Spleen (tissue), 11 donors: Measurements from ENCODE around the gene SLC16A2. TPM values are rescaled to one million over a fixed set of nuclear protein-coding genes. Genes with fewer than 3 reads are reported as not detected.

ENCODE experiments used
- DNase-seq: peaks from one replicate; pipeline ENCODE4 v3.0.0-alpha.2; 2020
- H3K27ac ChIP-seq, 8 donors: fragments of 200-600 bp; sonication (generic) in 7 of 8; 1 replicate in 4 of 8; 2 replicates in 4 of 8; pipeline versions ENCODE4 v1.5.0 to v1.8.0; 2016 to 2021; ENCODE audit warnings: inconsistent platforms in 4 of 8, mild to moderate bottlenecking in 4 of 8, moderate library complexity in 1 of 8
- H3K27me3 ChIP-seq, 7 donors: fragments of 200-600 bp; sonication (generic) in 6 of 7; replicated peaks in 1 of 7; 1 replicate in 4 of 7; 2 replicates in 3 of 7; pipeline versions ENCODE4 v1.5.0 to v1.8.0; 2016 to 2021; ENCODE audit warnings: inconsistent platforms in 3 of 7, mild to moderate bottlenecking in 1 of 7
- H3K36me3 ChIP-seq, 6 donors: fragments of 200-600 bp; sonication (generic) in 5 of 6; 1 replicate in 4 of 6; 2 replicates in 2 of 6; pipeline versions ENCODE4 v1.5.0 to v1.8.0; 2016 to 2021; ENCODE audit warnings: inconsistent platforms in 2 of 6
- H3K4me1 ChIP-seq, 6 donors: fragments of 200-600 bp; sonication (generic) in 5 of 6; 1 replicate in 3 of 6; 2 replicates in 3 of 6; pipeline versions ENCODE4 v1.5.0 to v1.8.0; 2016 to 2021; ENCODE audit warnings: inconsistent platforms in 3 of 6
- H3K4me3 ChIP-seq, 8 donors: fragments of 200-600 bp; sonication (generic) in 7 of 8; 1 replicate in 4 of 8; 2 replicates in 4 of 8; pipeline versions ENCODE4 v1.5.0 to v1.8.0; 2016 to 2021; ENCODE audit warnings: inconsistent platforms in 4 of 8, mild to moderate bottlenecking in 4 of 8, moderate library complexity in 2 of 8
- H3K9me3 ChIP-seq, 8 donors: fragments of 200-600 bp; sonication (generic) in 7 of 8; 1 replicate in 4 of 8; 2 replicates in 4 of 8; pipeline versions ENCODE4 v1.5.0 to v1.8.0; 2016 to 2021; ENCODE audit warnings: inconsistent platforms in 4 of 8
- POLR2A ChIP-seq, 3 donors: fragments of 450-650 bp; IDR thresholded peaks; one replicate each; pipeline ENCODE4 v1.5.1; 2017; ENCODE audit warnings: antibody characterized with exemption in 3 of 3, mild to moderate bottlenecking in 1 of 3
- POLR2AphosphoS5 ChIP-seq, 3 donors: sonication (generic); formaldehyde crosslinking; IDR thresholded peaks; one replicate each; pipeline ENCODE4 v1.5.1; 2017; ENCODE audit warnings: antibody characterized with exemption in 3 of 3
- WGBS, 5 donors: extraction: QIAGEN DNeasy Blood & Tissue Kit in 3 of 5; methylation state at CpG; one replicate each; pipeline versions ENCODE4 v1.1.5 to v1.1.7; 2013 to 2018; 5-methylcytosine and 5-hydroxymethylcytosine counted together
- intact Hi-C: fragments of 100-400 bp; cut with DNase I; formaldehyde crosslinking; loops from one replicate; pipeline ENCODE4 v1.15.0; 2023; ENCODE audit warnings: low total_unique reads
- polyA plus RNA-seq, 3 donors: library from polyadenylated mRNA; stranded (reverse); fragments of 200-250 nt; gene quantifications; one replicate each; pipeline ENCODE4 v1.2.1, GENCODE V29; 2013
- total RNA-seq, 7 donors: library from RNA; depleted of rRNA in 3 of 7; stranded (reverse); fragments of >200 nt in 3 of 7; fragmentation: NEBNext Ultra II Directional in 4 of 7; extraction: Animal tissue kit (Norgen Biotek cat#: 25700) in 4 of 7; gene quantifications; one replicate each; pipeline versions ENCODE4 v1.1.0 to v1.2.1, GENCODE V29; 2016 to 2021
- TF ChIP-seq, protein P1 (sequence below), 11 experiments: fragments of 200-600 bp in 7 of 11; fragments of 450-650 bp in 4 of 11; sonication (generic) in 4 of 11; IDR thresholded peaks in 8 of 11; conservative IDR thresholded peaks in 3 of 11; 1 replicate in 7 of 11; 2 replicates in 4 of 11; pipeline versions ENCODE4 v1.4.0 to v1.8.0; 2016 to 2021; ENCODE audit warnings: antibody characterized with exemption in 11 of 11, inconsistent platforms in 4 of 11, mild to moderate bottlenecking in 1 of 11
- donor health status: healthy with polysubstance abuse.
- donor health status: DM: no; HTN: no; CAD: no; lungs with moderate emphysema.
- donor health status: DM: no; HTN: no; CAD: no.
- donor health status: Bipolar disorder and iron deficiency.
- donor health status: healthy.
- donor health status: DM: no; HTN: no; CAD: no.
- donor health status: DM: yes; HTN: yes; CAD: no.

SLC16A2 gene
- total and polyA plus RNA-seq, 10 donors, result 0.41 to 4.4 (median 3.1) TPM

DNA sequence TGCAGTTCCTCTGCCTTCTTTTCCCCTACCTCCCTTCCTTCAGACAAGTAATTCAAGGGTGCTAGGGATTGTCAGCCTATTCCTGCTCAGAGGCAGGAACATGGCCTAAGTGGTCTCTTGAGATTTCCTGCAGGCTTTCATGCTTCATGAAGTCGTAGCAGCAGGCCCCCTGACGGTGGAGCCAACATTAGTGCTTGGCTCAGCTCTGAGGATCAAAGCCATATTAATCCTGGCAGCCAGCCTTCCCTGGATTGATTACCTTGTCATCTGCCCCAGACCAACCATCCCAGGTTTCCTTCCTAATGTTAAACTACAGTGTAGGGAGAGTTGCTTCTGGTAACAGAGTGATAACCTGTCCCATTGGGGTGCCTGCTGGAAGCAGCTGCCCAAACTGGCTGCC is 84.1 kb downstream of the SLC16A2 start:
- WGBS, 5 donors, result 38 to 83% (median 70%) methylated on average over 1 to 2 of the region's 2 CpGs
- Histone ChIP-seq H3K4me3 (no peak overlapping the region), H3K4me1 (no peaks in the 10 kb centered on the region), H3K36me3 (no peaks in the 10 kb centered on the region), H3K27ac (no peak overlapping the region), H3K9me3 (no peaks in the 10 kb centered on the region), H3K27me3 (no peaks in the 10 kb centered on the region)
- no peak for DNase-seq
- TF ChIP-seq POLR2AphosphoS5 (IDR thresholded peaks at IDR 0.05), result no peak
- TF ChIP-seq, protein P1, sequence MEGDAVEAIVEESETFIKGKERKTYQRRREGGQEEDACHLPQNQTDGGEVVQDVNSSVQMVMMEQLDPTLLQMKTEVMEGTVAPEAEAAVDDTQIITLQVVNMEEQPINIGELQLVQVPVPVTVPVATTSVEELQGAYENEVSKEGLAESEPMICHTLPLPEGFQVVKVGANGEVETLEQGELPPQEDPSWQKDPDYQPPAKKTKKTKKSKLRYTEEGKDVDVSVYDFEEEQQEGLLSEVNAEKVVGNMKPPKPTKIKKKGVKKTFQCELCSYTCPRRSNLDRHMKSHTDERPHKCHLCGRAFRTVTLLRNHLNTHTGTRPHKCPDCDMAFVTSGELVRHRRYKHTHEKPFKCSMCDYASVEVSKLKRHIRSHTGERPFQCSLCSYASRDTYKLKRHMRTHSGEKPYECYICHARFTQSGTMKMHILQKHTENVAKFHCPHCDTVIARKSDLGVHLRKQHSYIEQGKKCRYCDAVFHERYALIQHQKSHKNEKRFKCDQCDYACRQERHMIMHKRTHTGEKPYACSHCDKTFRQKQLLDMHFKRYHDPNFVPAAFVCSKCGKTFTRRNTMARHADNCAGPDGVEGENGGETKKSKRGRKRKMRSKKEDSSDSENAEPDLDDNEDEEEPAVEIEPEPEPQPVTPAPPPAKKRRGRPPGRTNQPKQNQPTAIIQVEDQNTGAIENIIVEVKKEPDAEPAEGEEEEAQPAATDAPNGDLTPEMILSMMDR (IDR thresholded peaks at IDR 0.05 in 8 of 11, conservative IDR thresholded peaks at IDR 0.05 in 3 of 11), result no peak
- no peak for TF ChIP-seq POLR2A (IDR thresholded peaks at IDR 0.05)
- intact Hi-C loops, result no loop called here

DNA sequence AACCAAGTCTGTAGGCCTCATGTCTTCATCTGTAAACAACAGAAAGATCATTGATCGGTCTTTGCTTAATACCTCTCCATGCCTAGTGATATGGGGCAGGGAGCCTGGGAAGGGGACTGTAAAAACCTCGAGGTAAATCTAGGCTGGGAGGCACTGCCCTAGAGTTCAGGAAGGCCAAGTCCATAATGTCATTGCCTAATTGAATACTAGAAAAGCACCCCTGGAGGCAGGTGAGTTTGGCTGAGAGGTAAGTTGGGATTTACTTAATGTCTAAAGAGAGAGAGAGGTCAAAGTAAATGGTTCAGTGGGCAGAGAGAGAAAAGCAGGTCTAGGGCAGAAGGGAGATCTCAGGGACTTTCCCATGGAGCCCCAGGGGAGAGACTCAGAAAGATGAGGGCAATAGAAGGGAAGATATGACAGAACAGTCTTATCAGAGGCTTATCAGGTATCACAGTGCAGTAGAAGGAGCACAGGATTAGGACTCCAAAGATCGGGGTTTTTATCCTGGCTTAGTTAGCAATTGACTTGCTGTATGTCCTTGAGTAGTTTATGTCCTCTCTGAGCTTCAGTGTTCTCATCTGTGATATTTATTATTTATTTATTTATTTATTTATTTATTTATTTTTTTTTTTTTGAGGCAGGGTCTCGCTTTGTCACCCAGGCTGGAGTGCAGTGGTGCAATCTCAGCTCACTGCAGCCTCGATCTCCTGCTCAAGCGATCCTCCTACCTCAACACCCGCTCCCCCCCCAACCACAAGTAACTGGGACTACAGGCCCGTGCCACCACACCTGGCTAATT is 85.2 kb downstream of the SLC16A2 start:
- no peak for DNase-seq
- H3K4me1 ChIP-seq, result no peaks in the 10 kb centered on the region
- TF ChIP-seq, protein P1 (IDR thresholded peaks at IDR 0.05 in 8 of 11, conservative IDR thresholded peaks at IDR 0.05 in 3 of 11), result no peak
- TF ChIP-seq POLR2AphosphoS5 (IDR thresholded peaks at IDR 0.05) (no peak), POLR2A (IDR thresholded peaks at IDR 0.05) (no peak)
- 77 to 95% (median 86%) methylated on average over 8 of the region's 8 CpGs for WGBS, 5 donors
- no peaks in the 10 kb centered on the region for H3K27me3 ChIP-seq
- no peaks in the 10 kb centered on the region for H3K9me3 ChIP-seq
- intact Hi-C loops, result no loop called here
- H3K27ac ChIP-seq, result no peak overlapping the region
- H3K4me3 ChIP-seq, result no peak overlapping the region
- no peaks in the 10 kb centered on the region for H3K36me3 ChIP-seq

DNA sequence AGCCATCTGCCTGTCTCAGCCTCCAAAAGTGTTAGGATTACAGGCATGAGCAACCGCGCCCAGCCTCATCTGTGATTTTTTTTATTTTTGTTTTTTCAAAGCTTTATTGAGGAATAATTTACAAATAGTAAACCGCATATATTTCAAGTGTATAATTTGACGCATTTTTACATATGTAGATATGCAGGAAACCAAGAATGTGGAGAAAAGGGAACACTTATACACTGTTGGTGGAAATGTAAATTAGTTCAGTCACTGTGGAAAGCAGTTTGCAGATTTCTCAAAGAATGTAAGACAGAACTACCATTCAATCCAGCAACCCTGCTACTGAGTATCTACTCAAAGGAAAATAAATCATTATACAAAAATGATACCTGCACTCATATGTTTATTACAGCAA is 85.9 kb downstream of the SLC16A2 start:
- no peaks in the 10 kb centered on the region for H3K27me3 ChIP-seq
- no peaks in the 10 kb centered on the region for H3K4me1 ChIP-seq
- intact Hi-C loops, result no loop called here
- H3K4me3 ChIP-seq, result no peak overlapping the region
- DNase-seq, result no peak
- no peak overlapping the region for H3K27ac ChIP-seq
- TF ChIP-seq, protein P1 (IDR thresholded peaks at IDR 0.05 in 8 of 11, conservative IDR thresholded peaks at IDR 0.05 in 3 of 11), result no peak
- TF ChIP-seq POLR2AphosphoS5 (IDR thresholded peaks at IDR 0.05) (no peak), POLR2A (IDR thresholded peaks at IDR 0.05) (no peak)
- WGBS, 5 donors, result 78 to 85% (median 83%) methylated on average over 4 of the region's 4 CpGs
- no peaks in the 10 kb centered on the region for H3K9me3 ChIP-seq
- H3K36me3 ChIP-seq, result no peaks in the 10 kb centered on the region

DNA sequence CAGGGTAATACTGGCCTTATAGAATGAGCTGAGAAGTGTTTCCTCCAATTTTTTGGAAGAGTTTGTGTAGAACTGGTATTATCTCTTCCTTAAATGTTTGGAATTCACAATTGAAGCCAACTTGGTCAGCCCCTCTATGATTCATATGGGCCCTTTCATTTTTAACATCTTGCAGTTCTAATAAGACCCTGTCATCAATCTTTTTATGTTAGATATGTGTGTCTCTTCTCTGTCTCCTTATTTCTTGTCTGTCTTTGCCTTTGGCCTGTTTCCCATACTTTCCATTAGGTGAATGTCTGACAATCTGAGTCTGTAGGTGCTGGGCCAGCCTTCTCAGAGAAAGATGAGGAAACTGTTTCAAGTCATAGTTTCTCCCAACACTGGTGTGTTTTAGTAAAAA is 88.7 kb downstream of the SLC16A2 start:
- peaks cover 0 to 3% (median 0%) of the 10 kb centered on the region in 7 donors for H3K27me3 ChIP-seq
- H3K4me3 ChIP-seq, result no peak overlapping the region
- no peak overlapping the region for H3K27ac ChIP-seq
- intact Hi-C loops, result no loop called here
- H3K36me3 ChIP-seq, result no peaks in the 10 kb centered on the region
- no peaks in the 10 kb centered on the region for H3K9me3 ChIP-seq
- TF ChIP-seq POLR2AphosphoS5 (IDR thresholded peaks at IDR 0.05), result no peak
- TF ChIP-seq POLR2A (IDR thresholded peaks at IDR 0.05), result no peak
- TF ChIP-seq, protein P1 (IDR thresholded peaks at IDR 0.05 in 8 of 11, conservative IDR thresholded peaks at IDR 0.05 in 3 of 11), result no peak
- no peak for DNase-seq
- no peaks in the 10 kb centered on the region for H3K4me1 ChIP-seq
